ENCODE results near the gene DCPS. TPM values are rescaled to one million over a fixed set of nuclear protein-coding genes. Genes with fewer than 3 reads are reported as not detected.
A peak's percentile ranks its signal among the peaks of the same experiment; 100 is the strongest.
"Not testable (repeated sequence)": the region's sequence is repeated elsewhere in the genome, so short reads cannot be mapped to it uniquely, and the experiment has no call there.

Gene DCPS
- total RNA-seq, 1 experiment from 2014 or later = 17.1 TPM

DNA sequence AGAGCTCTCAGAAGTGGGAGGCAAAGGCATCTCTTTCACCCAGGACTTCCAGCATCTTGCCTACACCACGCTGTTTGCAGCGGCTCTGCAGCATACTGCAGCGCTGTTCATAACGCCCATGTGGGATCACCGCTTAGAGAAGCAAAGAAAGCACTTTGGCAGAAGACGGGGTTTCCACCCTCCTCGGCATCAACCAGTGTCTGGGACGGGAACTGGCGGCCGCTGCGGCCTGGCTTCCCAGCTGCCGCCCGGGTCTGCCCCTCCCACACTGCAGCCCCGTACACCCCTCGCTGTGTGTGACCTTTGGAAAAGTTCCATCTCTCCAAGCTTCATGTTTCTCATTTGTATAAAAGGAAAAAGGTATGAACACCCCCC, 21.5 kb upstream of the DCPS start:
- in situ Hi-C loops (cut with HindIII; ENCODE audit: low pct_unique_long_range_greater_than_20kb, low sequenced_read_pairs) = no loop called here
- DNase-seq (ENCODE audit: low read depth) = no peak

DNA sequence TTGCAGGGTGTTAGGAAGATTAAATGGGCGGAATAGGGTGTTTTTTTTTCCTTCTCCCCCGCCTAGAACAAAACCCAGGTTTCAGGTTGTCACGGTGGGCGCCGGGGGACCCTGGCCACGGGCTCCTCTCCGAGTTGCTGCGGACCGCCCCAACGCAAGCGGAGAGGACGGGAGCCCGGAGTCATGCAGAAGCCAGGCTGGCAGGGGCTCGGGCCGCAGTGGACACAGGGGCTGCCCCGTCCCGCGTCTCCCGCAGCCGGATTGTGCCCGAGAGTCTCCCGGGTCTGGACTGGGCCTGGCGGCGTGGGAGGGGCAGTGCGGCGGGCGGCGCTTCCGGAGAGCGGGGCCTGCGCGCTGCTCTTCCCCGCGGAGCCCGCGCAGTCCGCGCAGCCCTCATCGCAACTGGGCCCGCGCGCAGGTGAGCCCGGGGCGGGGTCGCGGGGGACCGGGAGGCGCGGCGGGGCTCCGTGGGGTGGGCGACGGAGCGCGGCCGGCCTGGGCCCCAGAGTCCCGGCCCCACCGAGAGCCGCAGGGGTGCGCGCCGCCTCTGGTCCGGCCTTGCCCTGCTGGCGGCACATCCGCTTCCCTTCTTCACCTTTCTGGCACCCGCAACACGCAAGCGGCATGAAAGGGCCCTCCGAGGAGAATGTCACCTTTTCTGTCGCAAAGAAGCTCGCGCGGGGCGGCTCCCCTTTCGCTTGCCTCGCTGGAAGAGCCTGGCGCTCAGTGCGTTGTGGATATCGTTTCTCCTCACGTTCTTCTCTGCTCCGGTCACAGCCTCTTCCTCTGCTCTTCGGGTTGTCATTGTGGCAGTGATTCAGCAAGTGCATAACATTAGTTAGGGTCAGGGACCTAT, 20.9 kb upstream of the DCPS start, which contains the start of gene TIRAP:
TIRAP (plus strand) TSS at position 358 of the 856 bp plus-strand sequence. CDS start 7,802 bp downstream, outside the sequence.
- in situ Hi-C loops (cut with HindIII; ENCODE audit: low pct_unique_long_range_greater_than_20kb, low sequenced_read_pairs) = no loop called here

DNA sequence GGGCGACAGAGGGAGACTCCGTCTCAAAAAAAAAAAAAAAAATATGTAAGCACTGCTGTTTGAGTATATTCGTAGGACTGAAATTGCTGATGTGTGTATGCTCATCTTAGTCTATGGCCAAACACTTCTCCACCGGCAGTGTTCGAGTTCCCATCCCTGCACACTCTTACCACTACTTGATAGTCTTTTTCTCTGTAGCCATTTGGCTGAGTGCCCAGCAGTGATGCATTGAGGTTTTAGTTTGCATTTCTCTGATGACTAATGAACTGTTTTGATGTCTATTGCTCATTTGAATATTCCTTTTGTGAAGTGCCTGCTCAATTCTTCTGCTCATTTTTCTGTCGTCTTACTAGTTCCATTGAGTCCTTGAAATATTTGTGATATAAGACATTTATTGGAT, 19.0 kb upstream of the DCPS start:
- DNase-seq (ENCODE audit: low read depth) = peak; percentile 65
- in situ Hi-C loops (cut with HindIII; ENCODE audit: low pct_unique_long_range_greater_than_20kb, low sequenced_read_pairs) = no loop called here

More for the DNA sequence above, 20.9 kb upstream of the DCPS start, which contains the start of gene TIRAP:
- peak; percentile 67 for DNase-seq (ENCODE audit: low read depth)

DNA sequence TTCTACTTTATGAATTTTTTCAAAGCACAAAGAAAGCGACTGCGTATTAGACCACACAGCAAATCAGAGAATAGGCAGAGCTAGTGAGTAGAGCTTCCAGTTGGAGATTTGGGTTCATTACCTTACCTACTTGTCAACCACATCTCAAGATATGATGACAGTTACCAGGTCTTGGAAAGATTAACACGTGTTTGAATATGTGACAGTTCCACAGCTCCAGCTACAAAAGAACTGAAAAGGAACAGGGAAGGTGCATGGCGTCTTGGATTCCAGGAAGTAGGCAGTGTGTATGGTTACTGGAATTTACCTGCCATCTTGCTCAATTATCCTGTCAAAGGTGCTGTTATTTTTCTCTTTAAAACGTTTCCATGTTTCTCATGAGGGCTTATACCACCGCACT, 15.6 kb upstream of the DCPS start:
- in situ Hi-C loops (cut with HindIII; ENCODE audit: low pct_unique_long_range_greater_than_20kb, low sequenced_read_pairs) = no loop called here
- no peak for DNase-seq (ENCODE audit: low read depth)

DNA sequence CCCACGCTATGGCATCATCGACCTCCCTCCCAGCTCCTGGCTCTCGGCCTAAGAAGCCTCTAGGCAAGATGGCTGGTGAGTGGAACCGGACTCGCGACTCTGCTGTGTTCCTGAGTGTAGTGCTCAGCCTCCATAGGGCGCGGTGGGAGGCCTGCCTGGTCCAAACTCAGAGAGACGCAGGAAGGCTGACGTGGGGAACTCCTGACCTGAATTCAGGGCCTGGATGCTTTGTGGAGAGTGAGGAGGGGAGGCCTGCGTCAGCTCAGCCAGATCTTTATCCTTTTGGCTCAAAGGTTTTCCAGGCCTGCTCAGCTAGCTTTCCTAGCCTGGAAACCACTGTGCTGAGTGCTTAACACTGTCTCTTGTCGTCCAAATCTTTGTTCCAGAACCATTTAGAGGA, 13.0 kb upstream of the DCPS start:
- in situ Hi-C loops (cut with HindIII; ENCODE audit: low pct_unique_long_range_greater_than_20kb, low sequenced_read_pairs) = no loop called here
- DNase-seq (ENCODE audit: low read depth) = no peak

DNA sequence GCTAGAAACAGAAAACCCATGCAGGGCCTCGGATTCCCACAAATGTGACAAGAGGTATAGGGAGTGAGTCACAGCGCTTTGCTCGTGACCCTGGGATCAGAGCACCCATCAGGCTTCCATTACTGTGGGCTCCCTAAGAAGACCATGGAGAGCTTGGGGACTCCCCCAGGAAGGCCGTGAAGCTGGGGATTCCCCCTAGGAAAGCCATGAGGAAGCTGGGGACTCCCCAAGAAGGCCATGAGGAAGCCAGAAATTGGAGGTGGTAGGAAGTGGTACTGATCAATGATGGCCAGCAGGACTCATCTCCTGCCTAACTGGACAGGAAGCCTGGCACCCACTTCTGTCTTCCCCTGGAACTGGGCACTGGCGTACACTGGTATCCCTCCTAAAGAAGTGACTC, 10.1 kb upstream of the DCPS start:
- in situ Hi-C loops (cut with HindIII; ENCODE audit: low pct_unique_long_range_greater_than_20kb, low sequenced_read_pairs) = no loop called here
- no peak for DNase-seq (ENCODE audit: low read depth)

DNA sequence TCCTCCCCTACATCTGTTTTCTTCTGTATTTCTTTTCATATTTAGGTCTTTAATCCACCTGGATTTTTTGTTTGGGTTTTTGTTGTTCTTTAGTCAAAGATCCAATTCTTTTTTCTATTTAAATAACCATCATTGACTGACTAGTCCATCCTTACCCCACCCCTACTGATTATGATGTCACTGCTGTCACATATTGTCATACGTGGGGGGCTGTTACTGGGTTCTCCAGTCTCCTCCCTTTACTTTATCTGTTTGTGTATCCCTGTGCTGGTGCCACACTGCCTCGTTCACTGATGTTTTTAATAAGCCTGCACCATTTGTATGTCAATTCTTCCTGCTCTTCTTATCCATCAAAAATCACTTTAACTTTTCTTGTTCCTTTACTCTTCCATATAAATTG, 6.9 kb upstream of the DCPS start:
- DNase-seq (ENCODE audit: low read depth) = no peak
- in situ Hi-C loops (cut with HindIII; ENCODE audit: low pct_unique_long_range_greater_than_20kb, low sequenced_read_pairs) = no loop called here

DNA sequence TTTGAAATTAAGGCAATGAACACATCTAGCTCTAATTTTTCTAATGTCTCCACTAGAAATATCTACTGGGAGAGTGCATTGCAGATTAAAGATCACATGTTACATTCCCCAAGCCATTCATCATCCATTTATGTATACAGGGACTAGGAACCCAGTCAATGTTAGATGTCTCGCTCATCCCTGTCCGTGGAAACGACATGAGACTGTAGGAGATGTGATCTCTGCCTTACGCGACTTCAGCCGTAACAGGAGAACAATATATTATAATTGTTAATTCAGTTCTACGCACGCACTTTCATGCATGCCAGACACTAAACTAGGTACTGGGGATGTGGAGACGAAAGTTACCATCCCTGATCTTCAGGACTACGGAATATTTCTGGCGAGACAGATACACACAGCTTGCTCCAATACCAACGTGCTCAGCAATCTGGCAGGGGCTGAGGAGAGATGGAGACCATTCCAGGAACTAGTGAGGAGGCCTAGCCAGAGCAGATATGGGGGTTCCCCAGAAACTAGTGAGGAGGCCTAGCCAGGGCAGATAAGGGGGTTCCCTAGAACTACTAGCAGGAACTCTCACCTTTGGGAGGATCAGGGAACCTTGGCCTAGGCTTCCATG, 706 bp downstream of the DCPS start:
- no peak for DNase-seq (ENCODE audit: low read depth)
- in situ Hi-C loops (cut with HindIII; ENCODE audit: low pct_unique_long_range_greater_than_20kb, low sequenced_read_pairs) = no loop called here

DNA sequence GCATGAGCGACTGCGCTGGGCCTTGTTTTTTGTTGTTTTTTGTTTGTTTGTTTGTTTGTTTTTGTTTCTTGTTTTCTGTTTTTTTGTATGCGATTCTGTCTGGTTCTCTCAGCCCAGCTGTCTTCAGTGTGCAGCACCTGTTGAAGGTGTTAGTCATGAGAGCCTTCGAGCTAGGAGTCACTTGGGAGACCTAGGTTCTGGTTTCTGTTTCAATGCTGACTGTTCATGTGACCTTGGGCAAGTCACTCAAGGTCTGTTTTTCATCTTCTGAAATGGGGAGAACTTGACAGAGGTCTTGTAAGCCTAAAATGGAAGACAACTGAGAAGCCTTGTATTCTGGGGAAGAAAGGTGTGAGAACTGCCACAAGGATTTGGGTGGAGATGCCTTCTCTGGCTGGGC, 1.8 kb downstream of the DCPS start:
- no peak for DNase-seq (ENCODE audit: low read depth)
- in situ Hi-C loops (cut with HindIII; ENCODE audit: low pct_unique_long_range_greater_than_20kb, low sequenced_read_pairs) = no loop called here

DNA sequence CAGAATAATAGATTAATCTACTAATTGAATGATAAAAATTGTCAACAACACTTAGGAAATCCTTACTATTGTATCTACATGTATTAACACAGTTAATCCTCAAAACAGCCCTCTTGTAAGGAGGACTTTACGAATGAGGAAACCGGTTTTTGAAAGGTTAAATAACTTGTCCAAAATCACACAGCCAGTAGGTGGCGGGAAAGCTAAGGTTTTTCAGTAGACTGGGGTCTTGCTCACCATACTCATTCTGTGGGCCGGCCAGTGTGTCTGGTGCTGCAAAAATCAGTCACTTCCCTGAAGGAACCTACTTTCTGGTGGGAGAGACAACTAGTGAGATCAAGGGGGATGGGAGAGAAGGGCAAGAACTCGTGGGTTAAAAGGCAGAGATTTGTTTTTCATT, 3.8 kb downstream of the DCPS start:
- in situ Hi-C loops (cut with HindIII; ENCODE audit: low pct_unique_long_range_greater_than_20kb, low sequenced_read_pairs) = no loop called here
- DNase-seq (ENCODE audit: low read depth) = no peak

DNA sequence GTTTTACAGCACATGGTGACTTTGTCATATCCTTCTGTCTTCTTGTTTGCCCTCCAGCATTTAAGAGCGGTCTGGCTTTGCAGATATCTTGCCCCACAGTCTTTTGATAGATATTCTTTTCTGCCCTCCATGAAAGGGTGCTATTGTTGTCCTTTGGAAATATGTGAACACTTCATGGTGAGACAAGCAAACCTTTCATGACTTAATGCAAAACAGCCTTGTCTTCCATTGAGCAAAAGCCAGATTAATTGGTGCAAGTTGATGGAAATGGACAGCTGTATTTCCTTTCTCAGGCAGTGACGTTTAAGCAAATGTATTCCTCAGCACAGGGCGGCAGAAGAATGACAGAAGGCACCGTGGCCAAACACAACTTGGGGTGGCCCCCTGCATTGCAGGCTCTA, 4.4 kb downstream of the DCPS start:
- in situ Hi-C loops (cut with HindIII; ENCODE audit: low pct_unique_long_range_greater_than_20kb, low sequenced_read_pairs) = no loop called here
- DNase-seq (ENCODE audit: low read depth) = no peak

DNA sequence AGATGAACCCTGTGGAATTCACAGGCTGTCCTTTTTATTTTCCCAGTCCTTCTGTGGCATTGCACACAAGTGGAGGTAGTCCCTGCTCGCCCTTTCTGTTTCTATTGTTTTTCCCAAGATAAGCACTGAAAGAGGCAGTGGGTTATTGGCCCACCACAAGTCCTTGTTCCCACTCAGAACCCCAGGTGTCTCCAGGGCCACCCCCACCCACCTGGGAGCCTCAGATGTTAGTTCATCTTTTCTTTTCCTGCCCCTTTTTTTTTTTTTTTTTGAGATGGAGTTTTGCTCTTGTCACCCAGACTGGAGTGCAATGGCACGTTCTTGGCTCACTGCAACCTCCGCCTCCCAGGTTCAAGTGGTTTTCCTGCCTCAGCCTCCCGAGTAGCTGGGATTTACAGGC, 4.9 kb downstream of the DCPS start:
- in situ Hi-C loops (cut with HindIII; ENCODE audit: low pct_unique_long_range_greater_than_20kb, low sequenced_read_pairs); DNase-seq (ENCODE audit: low read depth): not testable (repeated sequence)

DNA sequence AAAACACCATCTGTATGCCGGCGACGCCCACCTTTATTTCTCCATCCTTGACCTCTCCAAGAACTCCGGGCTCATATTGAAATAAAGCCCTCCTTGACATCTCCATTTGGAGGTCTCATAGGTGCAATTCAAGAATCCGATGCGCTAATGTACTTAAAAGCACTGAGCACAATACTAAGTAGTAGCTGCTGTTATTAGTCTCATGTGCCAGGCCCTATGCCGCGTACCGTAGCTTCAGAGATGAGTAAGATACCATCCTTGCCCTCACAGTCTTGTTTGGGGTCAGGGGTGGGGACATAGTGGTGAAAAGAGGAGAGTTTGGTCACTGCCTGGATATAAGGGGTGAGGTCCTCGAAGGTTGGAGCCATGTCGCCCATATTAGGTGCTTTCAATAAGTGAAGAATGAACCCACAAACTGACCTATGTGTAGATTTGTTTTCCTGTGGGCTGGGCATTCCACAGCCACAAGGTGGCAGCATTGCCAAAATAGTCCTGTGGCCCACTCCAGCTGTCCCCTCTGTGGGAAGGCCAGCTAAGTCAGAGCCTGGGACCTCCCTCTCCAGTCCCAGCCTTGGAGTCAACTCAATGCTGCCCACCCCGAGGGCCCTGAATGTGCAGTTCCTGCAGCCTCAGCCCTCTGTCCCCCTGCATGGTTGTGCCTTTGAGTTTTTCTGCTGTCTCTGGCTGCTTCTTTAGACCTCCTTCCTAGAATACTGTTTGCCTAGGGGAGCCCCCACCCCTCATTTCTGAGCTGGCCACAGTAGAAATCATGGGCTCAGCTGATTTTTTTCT, 6.5 kb downstream of the DCPS start:
- peak; percentile 49 for DNase-seq (ENCODE audit: low read depth)
- in situ Hi-C loops (cut with HindIII; ENCODE audit: low pct_unique_long_range_greater_than_20kb, low sequenced_read_pairs) = no loop called here

DNA sequence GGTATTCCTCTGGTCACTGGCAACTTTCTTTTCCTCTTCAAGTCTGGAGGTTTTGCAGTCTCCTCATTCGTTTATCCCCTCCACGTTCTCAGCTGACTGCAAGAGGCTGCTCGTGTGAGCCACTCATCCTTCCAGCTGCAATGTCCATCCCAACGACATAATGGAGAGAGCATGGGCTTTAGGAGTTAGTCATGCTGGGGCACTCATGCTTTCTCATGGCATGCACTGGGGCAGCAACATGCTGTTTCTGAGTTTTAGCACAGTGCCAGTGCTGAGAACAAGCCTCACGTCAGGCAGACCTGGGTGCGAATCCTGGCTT, 7.1 kb downstream of the DCPS start:
- in situ Hi-C loops (cut with HindIII; ENCODE audit: low pct_unique_long_range_greater_than_20kb, low sequenced_read_pairs) = no loop called here
- no peak for DNase-seq (ENCODE audit: low read depth)

DNA sequence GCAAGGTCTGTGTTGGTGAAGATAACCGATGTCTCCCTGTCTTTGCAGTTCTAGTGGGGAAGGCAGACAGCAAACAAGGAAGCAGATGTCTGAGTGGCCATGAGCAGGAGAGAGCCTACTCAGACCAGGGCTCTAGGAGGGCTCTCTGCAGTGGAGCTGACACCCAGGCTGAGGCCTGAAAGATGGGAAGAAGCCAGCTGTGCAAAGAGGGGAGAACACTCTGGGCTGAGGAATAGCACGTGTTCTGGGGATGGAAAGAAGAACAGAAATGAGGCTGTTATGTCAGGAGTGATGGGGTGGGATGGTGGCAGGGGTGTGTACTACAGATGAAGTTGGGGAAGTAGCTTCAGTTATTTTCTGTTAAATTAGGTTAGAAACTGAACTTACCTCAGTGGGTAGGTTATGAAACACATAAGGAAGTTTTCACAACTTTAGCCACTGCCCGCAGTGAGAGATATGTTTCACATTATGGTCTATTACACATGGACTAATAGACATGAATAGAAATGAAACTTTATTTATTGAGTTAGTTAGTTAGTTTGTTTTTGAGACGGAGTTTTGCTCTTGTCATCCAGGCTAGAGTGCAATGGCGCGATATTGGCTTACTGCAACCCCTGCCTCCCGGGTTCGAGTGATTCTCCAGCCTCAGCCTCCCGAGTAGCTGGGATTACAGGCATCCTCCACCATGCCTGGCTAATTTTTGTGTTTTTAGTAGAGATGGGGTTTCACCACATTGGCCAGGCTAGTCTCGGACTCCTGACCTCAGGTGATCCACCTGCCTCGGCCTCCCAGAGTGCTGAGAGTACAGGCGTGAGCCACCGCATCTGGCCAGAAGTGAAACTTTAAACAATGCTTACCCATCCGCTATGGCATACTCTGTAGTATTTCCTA, 7.8 kb downstream of the DCPS start:
- in situ Hi-C loops (cut with HindIII; ENCODE audit: low pct_unique_long_range_greater_than_20kb, low sequenced_read_pairs) = no loop called here

DNA sequence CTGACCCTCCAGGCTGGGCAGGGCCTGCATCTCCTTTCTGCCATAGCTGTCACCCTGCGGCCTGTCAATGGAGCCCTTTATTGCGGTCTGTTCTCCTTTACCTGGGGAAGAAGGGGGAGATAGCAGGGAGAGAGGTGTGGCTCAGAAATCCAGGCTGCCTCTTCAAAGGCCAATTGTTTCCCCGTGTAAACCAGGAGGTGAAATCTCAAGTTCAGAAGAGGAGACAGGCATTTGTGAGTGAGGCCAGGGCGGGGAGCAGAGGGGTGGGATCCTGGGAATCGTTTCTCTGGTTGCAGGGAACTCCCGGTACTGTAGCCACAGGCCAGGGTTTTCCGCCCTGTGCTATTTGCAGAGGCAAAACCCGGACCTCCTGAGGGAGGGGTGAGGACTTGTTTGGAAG, 9.1 kb downstream of the DCPS start:
- in situ Hi-C loops (cut with HindIII; ENCODE audit: low pct_unique_long_range_greater_than_20kb, low sequenced_read_pairs) = no loop called here
- DNase-seq (ENCODE audit: low read depth) = no peak

More for the DNA sequence above, 7.8 kb downstream of the DCPS start:
- no peak for DNase-seq (ENCODE audit: low read depth)

DNA sequence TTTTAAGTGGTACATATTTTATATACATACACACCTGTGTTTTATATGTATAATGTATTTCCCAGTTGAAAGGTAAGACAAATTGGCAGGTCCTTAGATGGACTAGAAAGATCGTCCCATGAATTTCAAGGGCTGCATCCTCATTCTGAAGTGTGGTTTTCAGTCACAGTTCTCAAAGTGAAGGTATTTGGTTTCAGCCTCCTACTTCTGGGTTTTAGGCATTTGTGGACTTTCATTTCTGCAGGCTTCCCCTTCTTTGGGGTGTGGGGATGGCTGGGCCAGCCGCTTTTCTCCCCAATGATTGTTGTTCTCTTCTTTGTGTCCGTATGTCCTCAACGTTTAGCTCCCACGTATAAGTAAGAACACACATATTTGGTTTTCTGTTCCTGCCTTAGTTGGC, 10.0 kb downstream of the DCPS start:
- DNase-seq (ENCODE audit: low read depth) = no peak
- in situ Hi-C loops (cut with HindIII; ENCODE audit: low pct_unique_long_range_greater_than_20kb, low sequenced_read_pairs) = no loop called here

DNA sequence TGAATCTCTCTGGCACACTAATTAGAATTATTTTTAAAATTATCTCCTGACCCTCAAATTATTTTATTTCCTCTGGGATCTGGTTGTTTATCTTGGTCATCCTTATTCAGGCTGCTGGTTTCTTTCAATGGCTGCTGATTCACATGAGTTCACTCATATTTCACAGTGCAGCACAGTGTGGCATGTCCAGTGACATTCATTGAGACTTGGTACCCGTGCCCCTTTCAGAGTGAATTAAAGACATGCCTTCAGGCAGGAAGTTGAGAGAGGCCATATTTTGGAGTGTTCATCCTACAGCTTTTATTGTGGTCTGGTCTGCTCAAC, 13.5 kb downstream of the DCPS start:
- in situ Hi-C loops (cut with HindIII; ENCODE audit: low pct_unique_long_range_greater_than_20kb, low sequenced_read_pairs) = no loop called here
- DNase-seq (ENCODE audit: low read depth) = no peak

Measured in Caki2 (cell line).